ENCODE results near the gene DPH3. TPM values are rescaled to one million over a fixed set of nuclear protein-coding genes. Genes with fewer than 3 reads are reported as not detected.

The DPH3 gene
- total and polyA plus RNA-seq, 2 of the 8 experiments (the other 6 are each of a cell fraction or from before 2014, with no cell fraction given): 9.8 to 40.1 TPM

- no peak for FAIRE-seq
- H4K8ac ChIP-seq (ENCODE audit: extremely low read depth, insufficient read depth, low read length): no peak overlapping the region
- H2AFZ ChIP-seq (ENCODE audit: low read length): no peak overlapping the region
- H2BK120ac ChIP-seq (replicated peaks; ENCODE audit: low read depth, low read length): no peak overlapping the region
- H2AK5ac ChIP-seq (ENCODE audit: low read depth, low read length): no peak overlapping the region
- DNase-seq (ENCODE audit: low read depth in 1 of 2, low spot score in 2 of 2): no peak
- H3K4ac ChIP-seq (replicated peaks; ENCODE audit: insufficient read length, low read depth, low read length): no peak overlapping the region
- TF ChIP-seq SAP30 (IDR thresholded peaks at IDR 0.05; ENCODE audit: insufficient read depth, insufficient replicate concordance, low read length) (no peak), POLR2A (IDR thresholded peaks at IDR 0.05; ENCODE audit: control extremely low read depth in 1 of 2, low read depth in 2 of 2, low read length in 2 of 2) (no peak), GTF2F1 (IDR thresholded peaks at IDR 0.05; ENCODE audit: borderline replicate concordance, low read depth, low read length) (no peak), HDAC6 (IDR thresholded peaks at IDR 0.05; ENCODE audit: low read depth, low read length) (no peak), FOSL1 (IDR thresholded peaks at IDR 0.05; ENCODE audit: insufficient read depth, low read depth, low read length) (no peak), SIN3A (conservative IDR thresholded peaks at IDR 0.05 in 1 of 2, IDR thresholded peaks at IDR 0.05 in 1 of 2; ENCODE audit: low read depth in 1 of 2, low read length in 2 of 2) (no peak), RNF2 (IDR thresholded peaks at IDR 0.05; ENCODE audit: borderline replicate concordance, low read depth, low read length, missing control alignments, poor library complexity, severe bottlenecking) (no peak), ATF2 (IDR thresholded peaks at IDR 0.05; ENCODE audit: low read length) (no peak), CHD2 (IDR thresholded peaks at IDR 0.05; ENCODE audit: low read length) (no peak), RXRA (IDR thresholded peaks at IDR 0.05; ENCODE audit: insufficient read depth, low read depth, low read length) (no peak), KDM5A (IDR thresholded peaks at IDR 0.05; ENCODE audit: low read length) (no peak), BACH1 (IDR thresholded peaks at IDR 0.05; ENCODE audit: low read length) (no peak)
- ChIA-PET CTCF (ENCODE audit: partially characterized antibody) (interaction anchor here (1.1 to 9.2 kb wide), 6 partner anchors 9 to 259 kb away, joined by 4 to 106 read pairs (median 4); no protein-coding TSS in a partner anchor), POLR2A (ENCODE audit: partially characterized antibody) (interaction anchor here (1.3 to 1.5 kb wide), 2 partner anchors 9 to 30 kb away, joined by 3 read pairs; partner anchors contain the start of genes DPH3 and OXNAD1)
- H3K14ac ChIP-seq (ENCODE audit: insufficient read length): no peak overlapping the region
- no peak overlapping the region for H4K5ac ChIP-seq (ENCODE audit: insufficient read length, low read depth, low read length)
- no peaks in the 10 kb centered on the region for H3K4me1 ChIP-seq (replicated peaks in 1 of 4; ENCODE audit: control insufficient read depth in 3 of 4, insufficient read depth in 4 of 4, low read length in 3 of 4)
- H2BK20ac ChIP-seq (ENCODE audit: low read length): no peak overlapping the region
- H3K4me2 ChIP-seq (ENCODE audit: insufficient read depth in 1 of 2, low read depth in 2 of 2, low read length in 2 of 2): no peak overlapping the region
- no peaks in the 10 kb centered on the region for H3K79me1 ChIP-seq (ENCODE audit: low read depth, low read length)
- H3K27ac ChIP-seq (ENCODE audit: low read depth, low read length): no peak overlapping the region
- H3K4me3 ChIP-seq (ENCODE audit: extremely low read depth in 1 of 4, insufficient read depth in 2 of 4, low read depth in 3 of 4, low read length in 4 of 4): no peak overlapping the region
- H3K9me3 ChIP-seq (ENCODE audit: insufficient read depth in 2 of 2, low read depth in 1 of 2, low read length in 1 of 2): peaks cover 0 to 4% of the 10 kb centered on the region in 2 experiments; a peak in 1 of 4 replicates
- no peak overlapping the region for H3K18ac ChIP-seq (ENCODE audit: extremely low read depth, low read length)
- WGBS, 2 experiments (ENCODE audit: extremely low coverage in 1 of 2, insufficient coverage in 1 of 2, insufficient read length in 1 of 2, insufficient replicate concordance in 2 of 2, low coverage in 1 of 2, low lambda C conversion rate in 2 of 2, missing lambda C conversion rate in 1 of 2): 91% methylated on average over 5 of the region's 5 CpGs; no CpG with 5 or more reads in 1 of the 2 experiments
- H3K23ac ChIP-seq (ENCODE audit: insufficient read length): no peak overlapping the region
- peaks cover 2 to 22% of the 10 kb centered on the region in 2 experiments; a peak in 2 of 4 replicates for H3K79me2 ChIP-seq (ENCODE audit: control insufficient read depth in 1 of 2, insufficient read depth in 2 of 2, low read length in 2 of 2)
- H2BK12ac ChIP-seq (ENCODE audit: low read depth, low read length): no peak overlapping the region
- peaks cover 0 to 27% (median 12%) of the 10 kb centered on the region in 4 experiments; a peak in 5 of 8 replicates for H3K36me3 ChIP-seq (ENCODE audit: control insufficient read depth in 2 of 4, insufficient read depth in 4 of 4, low read length in 3 of 4)
- H3K56ac ChIP-seq (replicated peaks; ENCODE audit: insufficient read length, low read depth, low read length): no peak overlapping the region
- no peak overlapping the region for H2BK15ac ChIP-seq (ENCODE audit: low read length)
- H3K23me2 ChIP-seq (ENCODE audit: low read depth, low read length): no peaks in the 10 kb centered on the region
- no peak overlapping the region for H3K9ac ChIP-seq (replicated peaks in 1 of 4; ENCODE audit: extremely low read depth in 1 of 4, low read depth in 3 of 4, low read length in 3 of 4)
- H4K20me1 ChIP-seq (replicated peaks in 1 of 2; ENCODE audit: control insufficient read depth in 1 of 2, insufficient read depth in 2 of 2, low read length in 2 of 2): no peaks in the 10 kb centered on the region
- no peak overlapping the region for H2BK5ac ChIP-seq (ENCODE audit: low read depth, low read length)
- H3K27me3 ChIP-seq (replicated peaks in 1 of 4; ENCODE audit: control insufficient read depth in 3 of 4, extremely low read depth in 1 of 4, insufficient read depth in 3 of 4, low read length in 3 of 4): no peaks in the 10 kb centered on the region
- no peak overlapping the region for H4K91ac ChIP-seq (replicated peaks; ENCODE audit: insufficient read length, low read length)
Observed at GRCh38 chr3:16294844-16295243, 30.1 kb upstream of the DPH3 start.
